ENCODE data around the gene GOSR2. TPM values are rescaled to one million over a fixed set of nuclear protein-coding genes. Genes with fewer than 3 reads are reported as not detected.
"Not testable (repeated sequence)": the region's sequence is repeated elsewhere in the genome, so short reads cannot be mapped to it uniquely, and the experiment has no call there.

The GOSR2 gene
- total and polyA plus RNA-seq, 2 of the 8 experiments (the other 6 are each of a cell fraction or from before 2014, with no cell fraction given): 28.2 to 36.2 TPM

DNA sequence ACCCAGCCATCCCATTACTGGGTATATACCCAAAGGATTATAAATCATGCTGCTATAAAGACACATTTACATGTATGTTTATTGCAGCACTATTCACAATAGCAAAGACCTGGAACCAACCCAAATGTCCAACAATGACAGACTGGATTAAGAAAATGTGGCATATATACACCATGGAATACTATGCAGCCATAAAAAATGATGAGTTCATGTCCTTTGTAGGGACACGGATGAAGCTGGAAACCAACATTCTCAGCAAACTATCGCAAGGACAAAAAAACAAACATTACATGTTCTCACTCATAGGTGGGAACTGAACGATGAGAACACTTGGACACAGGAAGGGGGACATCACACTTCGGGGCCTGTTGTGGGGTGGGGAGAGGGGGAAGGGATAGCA is 998 bp upstream of the GOSR2 start:
- H2AK5ac ChIP-seq (ENCODE audit: low read depth, low read length); H2BK5ac ChIP-seq (ENCODE audit: low read depth, low read length); H2BK120ac ChIP-seq (replicated peaks; ENCODE audit: low read depth, low read length); H3K4ac ChIP-seq (replicated peaks; ENCODE audit: insufficient read length, low read depth, low read length); H4K91ac ChIP-seq (replicated peaks; ENCODE audit: insufficient read length, low read length); H3K14ac ChIP-seq (ENCODE audit: insufficient read length); H3K18ac ChIP-seq (ENCODE audit: extremely low read depth, low read length); H3K36me3 ChIP-seq (ENCODE audit: control insufficient read depth in 2 of 4, insufficient read depth in 4 of 4, low read length in 3 of 4); H2BK20ac ChIP-seq (ENCODE audit: low read length); H3K79me1 ChIP-seq (ENCODE audit: low read depth, low read length); H3K9me3 ChIP-seq (ENCODE audit: insufficient read depth in 2 of 2, low read depth in 1 of 2, low read length in 1 of 2); H4K8ac ChIP-seq (ENCODE audit: extremely low read depth, insufficient read depth, low read length); DNase-seq (ENCODE audit: low read depth in 1 of 2, low spot score in 2 of 2); CTCF ChIA-PET (ENCODE audit: partially characterized antibody); H4K20me1 ChIP-seq (replicated peaks in 1 of 2; ENCODE audit: control insufficient read depth in 1 of 2, insufficient read depth in 2 of 2, low read length in 2 of 2); H3K9ac ChIP-seq (replicated peaks in 1 of 4; ENCODE audit: extremely low read depth in 1 of 4, low read depth in 3 of 4, low read length in 3 of 4); H2BK15ac ChIP-seq (ENCODE audit: low read length); FAIRE-seq; H3K27me3 ChIP-seq (replicated peaks in 1 of 4; ENCODE audit: control insufficient read depth in 3 of 4, extremely low read depth in 1 of 4, insufficient read depth in 3 of 4, low read length in 3 of 4); H2BK12ac ChIP-seq (ENCODE audit: low read depth, low read length); H2AFZ ChIP-seq (ENCODE audit: low read length); H3K23ac ChIP-seq (ENCODE audit: insufficient read length); H3K4me1 ChIP-seq (replicated peaks in 1 of 4; ENCODE audit: control insufficient read depth in 3 of 4, insufficient read depth in 4 of 4, low read length in 3 of 4); H3K56ac ChIP-seq (replicated peaks; ENCODE audit: insufficient read length, low read depth, low read length); H3K23me2 ChIP-seq (ENCODE audit: low read depth, low read length); H4K5ac ChIP-seq (ENCODE audit: insufficient read length, low read depth, low read length); H3K27ac ChIP-seq (ENCODE audit: low read depth, low read length): not testable (repeated sequence)
- POLR2A ChIA-PET (ENCODE audit: partially characterized antibody): interaction anchor here (0.9 kb wide), 1 partner anchor 11 kb away, joined by 3 read pairs; no protein-coding TSS in a partner anchor
- Histone ChIP-seq H3K4me3 (ENCODE audit: extremely low read depth in 1 of 4, insufficient read depth in 2 of 4, low read depth in 3 of 4, low read length in 4 of 4) (peak overlapping the region in 1 of 4 experiments; percentile 92; a peak in 1 of 8 replicates), H3K79me2 (ENCODE audit: control insufficient read depth in 1 of 2, insufficient read depth in 2 of 2, low read length in 2 of 2) (peaks cover 10 to 39% of the 10 kb centered on the region in 2 experiments), H3K4me2 (ENCODE audit: insufficient read depth in 1 of 2, low read depth in 2 of 2, low read length in 2 of 2) (peak overlapping the region in 1 of 2 experiments; percentile 77; a peak in 1 of 4 replicates)
- 89% methylated on average over 4 of the region's 4 CpGs; no CpG with 5 or more reads in 1 of the 2 experiments for WGBS, 2 experiments (ENCODE audit: extremely low coverage in 1 of 2, insufficient coverage in 1 of 2, insufficient read length in 1 of 2, insufficient replicate concordance in 2 of 2, low coverage in 1 of 2, low lambda C conversion rate in 2 of 2, missing lambda C conversion rate in 1 of 2)
